ENCODE measurements around the gene ZNF430. TPM values are rescaled to one million over a fixed set of nuclear protein-coding genes. Genes with fewer than 3 reads are reported as not detected.

Gene ZNF430
- total and polyA plus RNA-seq, 9 of the 15 experiments (the other 6 are each of a cell fraction or from before 2014, with no cell fraction given), result 4.7 to 15.4 (median 9.4) TPM

DNA sequence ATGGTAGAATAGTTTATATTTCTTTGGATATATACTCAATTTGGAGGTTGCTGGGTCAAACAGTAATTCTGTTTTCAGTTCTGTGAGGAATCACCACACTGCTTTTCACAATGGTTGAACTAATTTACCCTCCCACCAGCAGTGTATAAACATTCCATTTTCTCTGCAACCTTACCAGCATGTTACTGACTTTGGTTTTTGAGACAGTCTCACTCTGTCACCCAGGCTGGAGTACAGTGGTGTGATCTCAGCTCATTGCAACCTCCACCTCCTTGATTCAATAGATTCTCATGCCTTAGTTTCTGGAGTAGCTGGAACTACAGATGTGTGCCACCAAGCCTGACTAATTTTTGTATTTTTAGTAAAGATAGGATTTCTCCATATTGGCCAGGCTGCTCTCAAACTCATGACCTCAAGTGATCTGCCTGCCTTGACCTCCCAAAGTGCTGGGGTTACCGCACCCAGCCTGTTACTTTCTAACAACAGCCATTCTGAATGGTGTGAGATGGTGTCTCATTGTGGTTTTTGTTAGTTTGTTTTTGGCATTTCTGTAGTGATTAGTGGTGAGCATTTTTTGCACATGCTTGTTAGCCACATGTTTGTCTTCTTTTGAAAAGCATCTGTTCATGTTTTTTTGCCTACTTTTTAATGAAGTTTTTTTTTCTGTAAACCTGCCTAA is 74.0 kb downstream of the ZNF430 start (continued):
- TF ChIP-seq, protein P1, sequence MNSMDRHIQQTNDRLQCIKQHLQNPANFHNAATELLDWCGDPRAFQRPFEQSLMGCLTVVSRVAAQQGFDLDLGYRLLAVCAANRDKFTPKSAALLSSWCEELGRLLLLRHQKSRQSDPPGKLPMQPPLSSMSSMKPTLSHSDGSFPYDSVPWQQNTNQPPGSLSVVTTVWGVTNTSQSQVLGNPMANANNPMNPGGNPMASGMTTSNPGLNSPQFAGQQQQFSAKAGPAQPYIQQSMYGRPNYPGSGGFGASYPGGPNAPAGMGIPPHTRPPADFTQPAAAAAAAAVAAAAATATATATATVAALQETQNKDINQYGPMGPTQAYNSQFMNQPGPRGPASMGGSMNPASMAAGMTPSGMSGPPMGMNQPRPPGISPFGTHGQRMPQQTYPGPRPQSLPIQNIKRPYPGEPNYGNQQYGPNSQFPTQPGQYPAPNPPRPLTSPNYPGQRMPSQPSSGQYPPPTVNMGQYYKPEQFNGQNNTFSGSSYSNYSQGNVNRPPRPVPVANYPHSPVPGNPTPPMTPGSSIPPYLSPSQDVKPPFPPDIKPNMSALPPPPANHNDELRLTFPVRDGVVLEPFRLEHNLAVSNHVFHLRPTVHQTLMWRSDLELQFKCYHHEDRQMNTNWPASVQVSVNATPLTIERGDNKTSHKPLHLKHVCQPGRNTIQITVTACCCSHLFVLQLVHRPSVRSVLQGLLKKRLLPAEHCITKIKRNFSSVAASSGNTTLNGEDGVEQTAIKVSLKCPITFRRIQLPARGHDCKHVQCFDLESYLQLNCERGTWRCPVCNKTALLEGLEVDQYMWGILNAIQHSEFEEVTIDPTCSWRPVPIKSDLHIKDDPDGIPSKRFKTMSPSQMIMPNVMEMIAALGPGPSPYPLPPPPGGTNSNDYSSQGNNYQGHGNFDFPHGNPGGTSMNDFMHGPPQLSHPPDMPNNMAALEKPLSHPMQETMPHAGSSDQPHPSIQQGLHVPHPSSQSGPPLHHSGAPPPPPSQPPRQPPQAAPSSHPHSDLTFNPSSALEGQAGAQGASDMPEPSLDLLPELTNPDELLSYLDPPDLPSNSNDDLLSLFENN (IDR thresholded peaks at IDR 0.05; ENCODE audit: low read depth in 2 of 2, low read length in 2 of 2), result no peak
- TF ChIP-seq POLR2B (IDR thresholded peaks at IDR 0.05; ENCODE audit: low read depth, partially characterized antibody) (no peak), POLR2AphosphoS2 (IDR thresholded peaks at IDR 0.05; ENCODE audit: low read length) (no peak)

DNA sequence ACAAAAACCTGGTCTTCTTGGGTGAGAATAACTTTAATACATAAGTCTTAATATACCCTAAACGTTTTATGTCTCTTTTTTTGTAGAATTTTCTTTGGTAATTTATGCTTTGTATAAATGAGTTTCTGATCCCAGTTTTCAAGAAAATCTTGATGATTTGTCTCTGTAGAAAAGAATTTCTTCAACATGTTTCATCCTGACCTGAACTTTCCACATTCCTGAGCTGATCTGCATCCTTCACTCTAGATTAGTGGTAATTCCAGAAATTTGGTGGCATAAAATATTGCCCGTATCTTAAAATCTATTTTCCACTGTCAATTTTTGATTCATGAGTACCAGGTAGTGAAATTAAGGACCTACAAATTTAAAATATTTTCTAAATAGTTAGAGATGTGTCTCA is 77.8 kb downstream of the ZNF430 start:
- intact Hi-C loops (cut with micrococcal nuclease), result no loop called here

More for the DNA sequence above, 77.8 kb downstream of the ZNF430 start:
- no peaks in the 10 kb centered on the region for H3K79me2 ChIP-seq (ENCODE audit: control insufficient read depth, insufficient read depth, low read length)
- POLR2A ChIA-PET, result no interaction called here
- TF ChIP-seq, protein P2, sequence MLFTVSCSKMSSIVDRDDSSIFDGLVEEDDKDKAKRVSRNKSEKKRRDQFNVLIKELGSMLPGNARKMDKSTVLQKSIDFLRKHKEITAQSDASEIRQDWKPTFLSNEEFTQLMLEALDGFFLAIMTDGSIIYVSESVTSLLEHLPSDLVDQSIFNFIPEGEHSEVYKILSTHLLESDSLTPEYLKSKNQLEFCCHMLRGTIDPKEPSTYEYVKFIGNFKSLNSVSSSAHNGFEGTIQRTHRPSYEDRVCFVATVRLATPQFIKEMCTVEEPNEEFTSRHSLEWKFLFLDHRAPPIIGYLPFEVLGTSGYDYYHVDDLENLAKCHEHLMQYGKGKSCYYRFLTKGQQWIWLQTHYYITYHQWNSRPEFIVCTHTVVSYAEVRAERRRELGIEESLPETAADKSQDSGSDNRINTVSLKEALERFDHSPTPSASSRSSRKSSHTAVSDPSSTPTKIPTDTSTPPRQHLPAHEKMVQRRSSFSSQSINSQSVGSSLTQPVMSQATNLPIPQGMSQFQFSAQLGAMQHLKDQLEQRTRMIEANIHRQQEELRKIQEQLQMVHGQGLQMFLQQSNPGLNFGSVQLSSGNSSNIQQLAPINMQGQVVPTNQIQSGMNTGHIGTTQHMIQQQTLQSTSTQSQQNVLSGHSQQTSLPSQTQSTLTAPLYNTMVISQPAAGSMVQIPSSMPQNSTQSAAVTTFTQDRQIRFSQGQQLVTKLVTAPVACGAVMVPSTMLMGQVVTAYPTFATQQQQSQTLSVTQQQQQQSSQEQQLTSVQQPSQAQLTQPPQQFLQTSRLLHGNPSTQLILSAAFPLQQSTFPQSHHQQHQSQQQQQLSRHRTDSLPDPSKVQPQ (CRISPR knock-in tag; IDR thresholded peaks at IDR 0.05; ENCODE audit: borderline replicate concordance), result no peak
- TF ChIP-seq PCBP1 (IDR thresholded peaks at IDR 0.05; ENCODE audit: low read depth, low read length, poor library complexity, severe bottlenecking) (no peak), FOXM1 (IDR thresholded peaks at IDR 0.05; ENCODE audit: low read depth) (no peak), FOXM1 (CRISPR knock-in tag; IDR thresholded peaks at IDR 0.05; ENCODE audit: low read depth) (no peak), GTF2A2 (tag; IDR thresholded peaks at IDR 0.05) (no peak), ZNF384 (IDR thresholded peaks at IDR 0.05; ENCODE audit: low read depth, low read length) (no peak), TGIF2 (CRISPR knock-in tag; IDR thresholded peaks at IDR 0.05) (no peak), RHOXF2B (CRISPR knock-in tag; conservative IDR thresholded peaks at IDR 0.05) (no peak)
- peaks cover 30% of the 10 kb centered on the region; the same call in 2 of the 3 replicates for H3K36me3 ChIP-seq (ENCODE audit: control insufficient read depth, insufficient read depth, low read length)
- no peaks in the 10 kb centered on the region for H3K9me1 ChIP-seq (ENCODE audit: control insufficient read depth, insufficient read depth, low read length)
- no peak overlapping the region for H3K4me2 ChIP-seq (ENCODE audit: insufficient read depth, low read length)
- DNase-seq (ENCODE audit: extremely low read depth in 1 of 4, low spot score in 3 of 4) (no peak), FAIRE-seq (no peak), ATAC-seq (no peak)
- no peaks in the 10 kb centered on the region for H3K9me3 ChIP-seq (replicated peaks; ENCODE audit: control insufficient read depth, insufficient read depth, low read depth, low read length)
- BruUV-seq (replicated peaks), result no TSS peak
- no peak overlapping the region for H2AFZ ChIP-seq (ENCODE audit: low read depth, low read length)
- no peaks in the 10 kb centered on the region for H3K27me3 ChIP-seq (ENCODE audit: control insufficient read depth in 2 of 2, insufficient read depth in 2 of 2, low read length in 2 of 2)
- H3K4me3 ChIP-seq, result no peak overlapping the region
- H4K20me1 ChIP-seq (replicated peaks; ENCODE audit: control insufficient read depth, insufficient read depth, low read length), result no peaks in the 10 kb centered on the region
- no peak overlapping the region for H3K9ac ChIP-seq (ENCODE audit: insufficient read depth in 1 of 2, low read depth in 2 of 2, low read length in 2 of 2)
- whole genome bisulfite sequencing (ENCODE audit: insufficient coverage, low coverage, missing lambda C conversion rate), result 48% methylated on average over 2 of the region's 2 CpGs
- H3K27ac ChIP-seq (ENCODE audit: extremely low read depth, low read depth, low read length), result no peak overlapping the region
- peaks cover 0 to 2% of the 10 kb centered on the region in 2 experiments; a peak in 3 of 5 replicates for H3K4me1 ChIP-seq (replicated peaks in 1 of 2; ENCODE audit: control insufficient read depth in 2 of 2, insufficient read depth in 2 of 2, low read length in 2 of 2)
- CTCF ChIA-PET (ENCODE audit: low intra/inter-chr PET ratio), result no interaction called here
- in situ Hi-C loops (cut with MboI), result no loop called here

All from K562 (cell line).